Liver (tissue), 9 donors: ENCODE data around the gene DRC1. TPM values are rescaled to one million over a fixed set of nuclear protein-coding genes. Genes with fewer than 3 reads are reported as not detected.

Source experiments
- DNase-seq: peaks from one replicate; pipeline ENCODE4 v3.0.0-alpha.2; 2017; ENCODE audit warnings: low spot score
- H3K27ac ChIP-seq, 2 donors: one replicate each; pipeline ENCODE4 v1.7.0; 2013; ENCODE audit warnings: inconsistent platforms in 2 of 2, low read length in 2 of 2, control low read depth in 1 of 2, low read depth in 1 of 2, mild to moderate bottlenecking in 1 of 2
- H3K27me3 ChIP-seq, 4 donors: one replicate each; pipeline versions ENCODE4 v1.6.1 to v1.7.0; 2013; ENCODE audit warnings: low read length in 3 of 4, inconsistent platforms in 1 of 4, mild to moderate bottlenecking in 1 of 4, moderate library complexity in 1 of 4; ENCODE audit not compliant: control insufficient read depth in 4 of 4, insufficient read depth in 4 of 4
- H3K36me3 ChIP-seq, 4 donors: one replicate each; pipeline versions ENCODE4 v1.6.1 to v1.7.0; 2013; ENCODE audit warnings: low read length in 3 of 4, mild to moderate bottlenecking in 3 of 4, low read depth in 1 of 4, moderate library complexity in 1 of 4; ENCODE audit not compliant: control insufficient read depth in 4 of 4, insufficient read depth in 3 of 4
- H3K4me1 ChIP-seq, 4 donors: one replicate each; pipeline versions ENCODE4 v1.6.1 to v1.7.0; 2013; ENCODE audit warnings: low read length in 3 of 4, mild to moderate bottlenecking in 3 of 4, moderate library complexity in 1 of 4; ENCODE audit not compliant: control insufficient read depth in 4 of 4, insufficient read depth in 4 of 4
- H3K4me3 ChIP-seq, 3 donors: one replicate each; pipeline versions ENCODE4 v1.6.1 to v1.7.0; 2013; ENCODE audit warnings: low read length in 3 of 3, control low read depth in 1 of 3, low read depth in 1 of 3, mild to moderate bottlenecking in 1 of 3
- H3K9ac ChIP-seq, 2 donors: one replicate each; pipeline ENCODE4 v1.7.0; 2013; ENCODE audit warnings: low read length in 2 of 2, mild to moderate bottlenecking in 2 of 2, moderate library complexity in 2 of 2, control low read depth in 1 of 2, low read depth in 1 of 2
- H3K9me3 ChIP-seq, 4 donors: one replicate each; pipeline versions ENCODE4 v1.6.1 to v1.7.0; 2013; ENCODE audit warnings: low read length in 3 of 4; ENCODE audit not compliant: control insufficient read depth in 4 of 4
- EGR1 ChIP-seq, 2 donors: IDR thresholded peaks; 2 replicates each; pipeline ENCODE4 v1.6.1; 2016 to 2018; ENCODE audit warnings: antibody characterized with exemption in 2 of 2, low read depth in 2 of 2
- FOXA1 ChIP-seq: IDR thresholded peaks from 2 replicates; pipeline ENCODE4 v1.6.1; 2016; ENCODE audit warnings: antibody characterized with exemption
- FOXA2 ChIP-seq: IDR thresholded peaks from 2 replicates; pipeline ENCODE4 v1.6.1; 2016; ENCODE audit warnings: antibody characterized with exemption
- GABPA ChIP-seq, 2 donors: IDR thresholded peaks in 1 of 2; conservative IDR thresholded peaks in 1 of 2; 2 replicates each; pipeline ENCODE4 v1.6.1; 2016; ENCODE audit warnings: antibody characterized with exemption in 2 of 2, mild to moderate bottlenecking in 1 of 2, moderate library complexity in 1 of 2
- HNF4A ChIP-seq, 2 donors: conservative IDR thresholded peaks; 2 replicates each; pipeline ENCODE4 v1.6.1; 2016; ENCODE audit warnings: antibody characterized with exemption in 2 of 2, mild to moderate bottlenecking in 2 of 2
- HNF4G ChIP-seq: IDR thresholded peaks from 2 replicates; pipeline ENCODE4 v1.6.1; 2016; ENCODE audit warnings: antibody characterized with exemption
- JUND ChIP-seq, 2 donors: IDR thresholded peaks; 2 replicates each; pipeline ENCODE4 v1.6.1; 2016; ENCODE audit warnings: antibody characterized with exemption in 2 of 2
- NR2F2 ChIP-seq: IDR thresholded peaks from 2 replicates; pipeline ENCODE4 v1.6.1; 2016; ENCODE audit warnings: antibody characterized with exemption
- RAD21 ChIP-seq, 2 donors: IDR thresholded peaks; 2 replicates each; pipeline ENCODE4 v1.6.1; 2016; ENCODE audit warnings: antibody characterized with exemption in 2 of 2, mild to moderate bottlenecking in 2 of 2
- RXRA ChIP-seq, 2 donors: IDR thresholded peaks; 2 replicates each; pipeline ENCODE4 v1.6.1; 2017 to 2018; ENCODE audit warnings: antibody characterized with exemption in 2 of 2, mild to moderate bottlenecking in 1 of 2
- SP1 ChIP-seq: IDR thresholded peaks from 2 replicates; pipeline ENCODE4 v1.6.1; 2018; ENCODE audit warnings: antibody characterized with exemption, mild to moderate bottlenecking
- TAF1 ChIP-seq: conservative IDR thresholded peaks from 2 replicates; pipeline ENCODE4 v1.6.1; 2016; ENCODE audit warnings: antibody characterized with exemption, mild to moderate bottlenecking
- YY1 ChIP-seq: IDR thresholded peaks from 2 replicates; pipeline ENCODE4 v1.6.1; 2016; ENCODE audit warnings: antibody characterized with exemption, mild to moderate bottlenecking
- WGBS: extraction: QIAGEN DNeasy Blood & Tissue Kit; methylation state at CpG from one replicate; pipeline ENCODE4 v1.1.7; 2013; 5-methylcytosine and 5-hydroxymethylcytosine counted together
- polyA plus RNA-seq, 2 donors: library from polyadenylated mRNA; stranded (reverse) in 1 of 2; unstranded in 1 of 2; fragments of 200-250 nt in 1 of 2; fragments of >200 nt in 1 of 2; fragmentation: Nextera tagmentation in 1 of 2; extraction: Ambion mirVana in 1 of 2; gene quantifications; one replicate each; pipeline versions ENCODE4 v1.2.1 to v1.2.3, GENCODE V29; 2013 to 2015
- total RNA-seq, 2 donors: library from RNA; depleted of rRNA; stranded (reverse); fragments of >200 nt; gene quantifications; one replicate each; pipeline ENCODE4 v1.2.3, GENCODE V29; 2014
- TF ChIP-seq, protein P1 (sequence below): IDR thresholded peaks from 2 replicates; pipeline ENCODE4 v1.6.1; 2016; ENCODE audit warnings: antibody characterized with exemption
- TF ChIP-seq, protein P2 (sequence below): IDR thresholded peaks from 2 replicates; pipeline ENCODE4 v1.6.1; 2016; ENCODE audit warnings: antibody characterized with exemption, mild to moderate bottlenecking
- TF ChIP-seq, protein P3 (sequence below): fragments of 150-350 bp; IDR thresholded peaks from 2 replicates; pipeline ENCODE4 v1.5.1; 2017; ENCODE audit warnings: improper control_type of control experiment, low read depth, low read length; ENCODE audit not compliant: missing input control
- TF ChIP-seq, protein P4 (sequence below): IDR thresholded peaks from 2 replicates; pipeline ENCODE4 v1.6.1; 2016; ENCODE audit warnings: antibody characterized with exemption
- TF ChIP-seq, protein P5 (sequence below): IDR thresholded peaks from 2 replicates; pipeline ENCODE4 v1.6.1; 2016; ENCODE audit warnings: antibody characterized with exemption
- donor health status: healthy.
- donor health status: healthy.
- donor health status: healthy.
- donor health status: healthy.
- donor health status: healthy.

DRC1 gene
- total and polyA plus RNA-seq, 4 donors, result 0.28 TPM; not detected in 3

DNA sequence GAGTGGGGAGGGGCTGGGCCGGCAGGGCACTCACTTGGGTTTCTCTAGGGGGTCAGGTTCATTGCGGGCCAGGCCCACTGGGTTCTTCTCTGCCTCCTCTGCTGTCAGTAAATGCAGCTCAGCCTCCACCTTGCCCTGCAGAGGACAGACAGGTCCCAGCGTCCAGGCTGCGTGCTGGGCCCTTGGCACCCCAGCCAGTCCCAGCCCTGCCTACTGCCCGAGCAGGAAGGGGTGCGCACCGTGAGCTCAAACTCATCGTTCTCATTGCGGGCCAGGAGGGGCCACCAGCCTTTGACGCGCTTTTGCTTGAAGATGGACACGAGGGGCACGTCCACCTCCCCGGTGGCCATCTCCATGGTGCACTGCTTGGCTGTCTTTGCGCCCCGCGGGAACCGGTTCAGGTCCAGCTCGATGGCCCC lies 58.9 kb downstream of the DRC1 start:
- H3K27me3 ChIP-seq, result no peaks in the 10 kb centered on the region

More for the DNA sequence above, 58.9 kb downstream of the DRC1 start:
- DNase-seq, result no peak
- Histone ChIP-seq H3K4me3 (no peak overlapping the region), H3K4me1 (peaks cover 0 to 6% (median 0%) of the 10 kb centered on the region in 4 donors), H3K9me3 (no peaks in the 10 kb centered on the region), H3K27ac (no peak overlapping the region), H3K36me3 (no peaks in the 10 kb centered on the region), H3K9ac (no peak overlapping the region)
- 91% methylated on average over 19 of the region's 19 CpGs for WGBS
- TF ChIP-seq EGR1 (IDR thresholded peaks at IDR 0.05; ENCODE audit: low read depth in 2 of 2), result no peak
- TF ChIP-seq SP1, result no peak
- no peak for TF ChIP-seq GABPA (IDR thresholded peaks at IDR 0.05 in 1 of 2, conservative IDR thresholded peaks at IDR 0.05 in 1 of 2)
- TF ChIP-seq TAF1, result no peak
- TF ChIP-seq YY1, result no peak
- TF ChIP-seq, protein P1, sequence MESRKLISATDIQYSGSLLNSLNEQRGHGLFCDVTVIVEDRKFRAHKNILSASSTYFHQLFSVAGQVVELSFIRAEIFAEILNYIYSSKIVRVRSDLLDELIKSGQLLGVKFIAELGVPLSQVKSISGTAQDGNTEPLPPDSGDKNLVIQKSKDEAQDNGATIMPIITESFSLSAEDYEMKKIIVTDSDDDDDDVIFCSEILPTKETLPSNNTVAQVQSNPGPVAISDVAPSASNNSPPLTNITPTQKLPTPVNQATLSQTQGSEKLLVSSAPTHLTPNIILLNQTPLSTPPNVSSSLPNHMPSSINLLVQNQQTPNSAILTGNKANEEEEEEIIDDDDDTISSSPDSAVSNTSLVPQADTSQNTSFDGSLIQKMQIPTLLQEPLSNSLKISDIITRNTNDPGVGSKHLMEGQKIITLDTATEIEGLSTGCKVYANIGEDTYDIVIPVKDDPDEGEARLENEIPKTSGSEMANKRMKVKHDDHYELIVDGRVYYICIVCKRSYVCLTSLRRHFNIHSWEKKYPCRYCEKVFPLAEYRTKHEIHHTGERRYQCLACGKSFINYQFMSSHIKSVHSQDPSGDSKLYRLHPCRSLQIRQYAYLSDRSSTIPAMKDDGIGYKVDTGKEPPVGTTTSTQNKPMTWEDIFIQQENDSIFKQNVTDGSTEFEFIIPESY, result no peak
- no peak for TF ChIP-seq FOXA1
- TF ChIP-seq, protein P2, sequence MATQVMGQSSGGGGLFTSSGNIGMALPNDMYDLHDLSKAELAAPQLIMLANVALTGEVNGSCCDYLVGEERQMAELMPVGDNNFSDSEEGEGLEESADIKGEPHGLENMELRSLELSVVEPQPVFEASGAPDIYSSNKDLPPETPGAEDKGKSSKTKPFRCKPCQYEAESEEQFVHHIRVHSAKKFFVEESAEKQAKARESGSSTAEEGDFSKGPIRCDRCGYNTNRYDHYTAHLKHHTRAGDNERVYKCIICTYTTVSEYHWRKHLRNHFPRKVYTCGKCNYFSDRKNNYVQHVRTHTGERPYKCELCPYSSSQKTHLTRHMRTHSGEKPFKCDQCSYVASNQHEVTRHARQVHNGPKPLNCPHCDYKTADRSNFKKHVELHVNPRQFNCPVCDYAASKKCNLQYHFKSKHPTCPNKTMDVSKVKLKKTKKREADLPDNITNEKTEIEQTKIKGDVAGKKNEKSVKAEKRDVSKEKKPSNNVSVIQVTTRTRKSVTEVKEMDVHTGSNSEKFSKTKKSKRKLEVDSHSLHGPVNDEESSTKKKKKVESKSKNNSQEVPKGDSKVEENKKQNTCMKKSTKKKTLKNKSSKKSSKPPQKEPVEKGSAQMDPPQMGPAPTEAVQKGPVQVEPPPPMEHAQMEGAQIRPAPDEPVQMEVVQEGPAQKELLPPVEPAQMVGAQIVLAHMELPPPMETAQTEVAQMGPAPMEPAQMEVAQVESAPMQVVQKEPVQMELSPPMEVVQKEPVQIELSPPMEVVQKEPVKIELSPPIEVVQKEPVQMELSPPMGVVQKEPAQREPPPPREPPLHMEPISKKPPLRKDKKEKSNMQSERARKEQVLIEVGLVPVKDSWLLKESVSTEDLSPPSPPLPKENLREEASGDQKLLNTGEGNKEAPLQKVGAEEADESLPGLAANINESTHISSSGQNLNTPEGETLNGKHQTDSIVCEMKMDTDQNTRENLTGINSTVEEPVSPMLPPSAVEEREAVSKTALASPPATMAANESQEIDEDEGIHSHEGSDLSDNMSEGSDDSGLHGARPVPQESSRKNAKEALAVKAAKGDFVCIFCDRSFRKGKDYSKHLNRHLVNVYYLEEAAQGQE, result no peak
- TF ChIP-seq RAD21 (IDR thresholded peaks at IDR 0.05), result no peak
- TF ChIP-seq, protein P3, sequence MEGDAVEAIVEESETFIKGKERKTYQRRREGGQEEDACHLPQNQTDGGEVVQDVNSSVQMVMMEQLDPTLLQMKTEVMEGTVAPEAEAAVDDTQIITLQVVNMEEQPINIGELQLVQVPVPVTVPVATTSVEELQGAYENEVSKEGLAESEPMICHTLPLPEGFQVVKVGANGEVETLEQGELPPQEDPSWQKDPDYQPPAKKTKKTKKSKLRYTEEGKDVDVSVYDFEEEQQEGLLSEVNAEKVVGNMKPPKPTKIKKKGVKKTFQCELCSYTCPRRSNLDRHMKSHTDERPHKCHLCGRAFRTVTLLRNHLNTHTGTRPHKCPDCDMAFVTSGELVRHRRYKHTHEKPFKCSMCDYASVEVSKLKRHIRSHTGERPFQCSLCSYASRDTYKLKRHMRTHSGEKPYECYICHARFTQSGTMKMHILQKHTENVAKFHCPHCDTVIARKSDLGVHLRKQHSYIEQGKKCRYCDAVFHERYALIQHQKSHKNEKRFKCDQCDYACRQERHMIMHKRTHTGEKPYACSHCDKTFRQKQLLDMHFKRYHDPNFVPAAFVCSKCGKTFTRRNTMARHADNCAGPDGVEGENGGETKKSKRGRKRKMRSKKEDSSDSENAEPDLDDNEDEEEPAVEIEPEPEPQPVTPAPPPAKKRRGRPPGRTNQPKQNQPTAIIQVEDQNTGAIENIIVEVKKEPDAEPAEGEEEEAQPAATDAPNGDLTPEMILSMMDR, result no peak
- TF ChIP-seq, protein P4, sequence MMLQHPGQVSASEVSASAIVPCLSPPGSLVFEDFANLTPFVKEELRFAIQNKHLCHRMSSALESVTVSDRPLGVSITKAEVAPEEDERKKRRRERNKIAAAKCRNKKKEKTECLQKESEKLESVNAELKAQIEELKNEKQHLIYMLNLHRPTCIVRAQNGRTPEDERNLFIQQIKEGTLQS, result no peak
- TF ChIP-seq HNF4A (conservative IDR thresholded peaks at IDR 0.05), result no peak
- TF ChIP-seq, protein P5, sequence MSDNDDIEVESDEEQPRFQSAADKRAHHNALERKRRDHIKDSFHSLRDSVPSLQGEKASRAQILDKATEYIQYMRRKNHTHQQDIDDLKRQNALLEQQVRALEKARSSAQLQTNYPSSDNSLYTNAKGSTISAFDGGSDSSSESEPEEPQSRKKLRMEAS, result no peak
- no peak for TF ChIP-seq NR2F2
- no peak for TF ChIP-seq FOXA2
- no peak for TF ChIP-seq JUND (IDR thresholded peaks at IDR 0.05)
- no peak for TF ChIP-seq HNF4G
- TF ChIP-seq RXRA (IDR thresholded peaks at IDR 0.05), result no peak
